Peyer's patch (tissue), 4 donors: ENCODE measurements around the gene BCKDHB.

Experiments
- POLR2A ChIP-seq, 2 donors: fragments of 450-650 bp; IDR thresholded peaks; one replicate each; pipeline ENCODE4 v1.5.1; 2017; ENCODE audit warnings: antibody characterized with exemption in 2 of 2, mild to moderate bottlenecking in 2 of 2, moderate library complexity in 2 of 2
- TF ChIP-seq, protein P1 (sequence below), 6 experiments: fragments of 450-650 bp in 4 of 6; fragments of 200-600 bp in 2 of 6; sonication (generic) in 1 of 6; IDR thresholded peaks; one replicate each; pipeline ENCODE4 v1.5.1; 2017 to 2019; ENCODE audit warnings: antibody characterized with exemption in 6 of 6, mild to moderate bottlenecking in 3 of 6, moderate library complexity in 1 of 6

DNA sequence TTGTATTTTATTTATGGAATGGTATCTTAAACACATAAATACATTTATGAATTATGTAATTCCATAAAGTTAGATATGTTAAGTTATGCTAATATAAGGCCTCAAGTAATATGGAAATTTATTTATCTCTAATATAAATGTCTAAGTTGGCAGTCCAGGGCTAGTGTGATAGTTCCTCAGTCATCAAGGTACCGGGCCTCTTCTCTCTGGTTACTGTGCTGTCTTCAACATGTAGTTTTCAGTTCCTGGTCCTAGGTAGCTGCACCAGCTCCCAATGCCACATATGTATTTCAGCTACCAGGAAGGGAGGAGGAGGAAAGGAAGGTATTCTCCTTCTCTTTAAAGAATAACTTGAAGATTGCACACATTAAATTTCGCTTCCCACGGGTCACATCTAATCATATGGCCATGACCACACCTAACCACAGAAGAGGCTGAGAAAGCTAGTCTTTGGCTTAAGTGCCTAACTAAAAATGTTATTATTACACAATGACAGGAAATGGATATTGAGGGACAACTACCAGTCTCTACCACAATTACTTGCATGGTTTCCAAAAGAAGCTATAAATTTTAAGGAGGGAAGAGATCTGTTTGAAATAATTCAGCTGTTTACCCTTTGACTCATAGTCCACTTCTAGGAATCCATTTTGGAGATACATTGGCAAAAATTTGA is 68.6 kb downstream of the BCKDHB start:
- TF ChIP-seq, protein P1, sequence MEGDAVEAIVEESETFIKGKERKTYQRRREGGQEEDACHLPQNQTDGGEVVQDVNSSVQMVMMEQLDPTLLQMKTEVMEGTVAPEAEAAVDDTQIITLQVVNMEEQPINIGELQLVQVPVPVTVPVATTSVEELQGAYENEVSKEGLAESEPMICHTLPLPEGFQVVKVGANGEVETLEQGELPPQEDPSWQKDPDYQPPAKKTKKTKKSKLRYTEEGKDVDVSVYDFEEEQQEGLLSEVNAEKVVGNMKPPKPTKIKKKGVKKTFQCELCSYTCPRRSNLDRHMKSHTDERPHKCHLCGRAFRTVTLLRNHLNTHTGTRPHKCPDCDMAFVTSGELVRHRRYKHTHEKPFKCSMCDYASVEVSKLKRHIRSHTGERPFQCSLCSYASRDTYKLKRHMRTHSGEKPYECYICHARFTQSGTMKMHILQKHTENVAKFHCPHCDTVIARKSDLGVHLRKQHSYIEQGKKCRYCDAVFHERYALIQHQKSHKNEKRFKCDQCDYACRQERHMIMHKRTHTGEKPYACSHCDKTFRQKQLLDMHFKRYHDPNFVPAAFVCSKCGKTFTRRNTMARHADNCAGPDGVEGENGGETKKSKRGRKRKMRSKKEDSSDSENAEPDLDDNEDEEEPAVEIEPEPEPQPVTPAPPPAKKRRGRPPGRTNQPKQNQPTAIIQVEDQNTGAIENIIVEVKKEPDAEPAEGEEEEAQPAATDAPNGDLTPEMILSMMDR (IDR thresholded peaks at IDR 0.05): no peak
- TF ChIP-seq POLR2A (IDR thresholded peaks at IDR 0.05): no peak
